ENCODE results near the gene TCEAL4.
"Not testable (repeated sequence)": the region's sequence is repeated elsewhere in the genome, so short reads cannot be mapped to it uniquely, and the experiment has no call there.

Gene TCEAL4

GRCh38 chrX:103586659-103587058, 1.3 kb downstream of the TCEAL4 start:
- no peaks in the 10 kb centered on the region for H3K9me2 ChIP-seq (replicated peaks; ENCODE audit: low read depth, low read length)
- no peaks in the 10 kb centered on the region for H3K9me3 ChIP-seq (ENCODE audit: insufficient read depth, low read depth, low read length)
- peaks cover 12% of the 10 kb centered on the region for H3K4me1 ChIP-seq (ENCODE audit: insufficient read depth, low read length, poor library complexity, severe bottlenecking)
- H3K4me2 ChIP-seq (ENCODE audit: low read depth, low read length, poor library complexity, severe bottlenecking): peak overlapping the region; percentile 80
- no peak for TF ChIP-seq EZH2phosphoT487 (IDR thresholded peaks at IDR 0.05; ENCODE audit: borderline replicate concordance)
- TF ChIP-seq, protein P1, sequence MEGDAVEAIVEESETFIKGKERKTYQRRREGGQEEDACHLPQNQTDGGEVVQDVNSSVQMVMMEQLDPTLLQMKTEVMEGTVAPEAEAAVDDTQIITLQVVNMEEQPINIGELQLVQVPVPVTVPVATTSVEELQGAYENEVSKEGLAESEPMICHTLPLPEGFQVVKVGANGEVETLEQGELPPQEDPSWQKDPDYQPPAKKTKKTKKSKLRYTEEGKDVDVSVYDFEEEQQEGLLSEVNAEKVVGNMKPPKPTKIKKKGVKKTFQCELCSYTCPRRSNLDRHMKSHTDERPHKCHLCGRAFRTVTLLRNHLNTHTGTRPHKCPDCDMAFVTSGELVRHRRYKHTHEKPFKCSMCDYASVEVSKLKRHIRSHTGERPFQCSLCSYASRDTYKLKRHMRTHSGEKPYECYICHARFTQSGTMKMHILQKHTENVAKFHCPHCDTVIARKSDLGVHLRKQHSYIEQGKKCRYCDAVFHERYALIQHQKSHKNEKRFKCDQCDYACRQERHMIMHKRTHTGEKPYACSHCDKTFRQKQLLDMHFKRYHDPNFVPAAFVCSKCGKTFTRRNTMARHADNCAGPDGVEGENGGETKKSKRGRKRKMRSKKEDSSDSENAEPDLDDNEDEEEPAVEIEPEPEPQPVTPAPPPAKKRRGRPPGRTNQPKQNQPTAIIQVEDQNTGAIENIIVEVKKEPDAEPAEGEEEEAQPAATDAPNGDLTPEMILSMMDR (conservative IDR thresholded peaks at IDR 0.05; ENCODE audit: low read length): no peak
- peak overlapping the region; percentile 78 for H3K9ac ChIP-seq (ENCODE audit: low read depth, low read length, poor library complexity, severe bottlenecking)
- H2AFZ ChIP-seq (ENCODE audit: low read length): no peak overlapping the region
- H3F3A ChIP-seq (ENCODE audit: low read depth): no peaks in the 10 kb centered on the region
- peak overlapping the region; percentile 91 for H3K4me3 ChIP-seq (ENCODE audit: low read length, poor library complexity, severe bottlenecking)
- H3K36me3 ChIP-seq (ENCODE audit: insufficient read depth, low read length): no peaks in the 10 kb centered on the region
- H3K27me3 ChIP-seq (ENCODE audit: insufficient read depth, low read length, poor library complexity, severe bottlenecking): no peaks in the 10 kb centered on the region
- H3K79me2 ChIP-seq (ENCODE audit: insufficient read depth, low read length): no peaks in the 10 kb centered on the region; the same call in 1 of the 2 replicates
- no peaks in the 10 kb centered on the region for H4K20me1 ChIP-seq (ENCODE audit: insufficient read depth, low read length, poor library complexity, severe bottlenecking)

DNA sequence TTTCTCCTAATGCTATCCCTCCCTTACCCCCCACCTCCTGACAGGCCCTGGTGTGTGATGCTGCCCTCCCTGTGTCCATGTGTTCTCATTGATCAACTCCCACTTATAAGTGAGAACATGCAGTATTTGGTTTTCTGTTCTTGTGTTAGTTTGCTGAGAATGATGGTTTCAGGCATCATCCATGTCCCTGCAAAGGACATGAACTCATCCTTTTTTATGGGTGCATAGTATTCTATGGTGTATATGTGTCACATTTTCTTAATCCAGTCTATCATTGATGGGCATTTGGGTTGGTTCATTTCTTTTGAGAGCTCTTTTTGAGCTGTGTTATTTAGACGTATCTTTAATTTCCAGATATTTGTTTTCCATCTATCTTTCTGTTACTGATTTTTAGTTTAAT, 7.0 kb downstream of the TCEAL4 start:
- not testable (repeated sequence) for H3K9ac ChIP-seq (ENCODE audit: low read depth, low read length, poor library complexity, severe bottlenecking); H3K27me3 ChIP-seq (ENCODE audit: insufficient read depth, low read length, poor library complexity, severe bottlenecking); H3F3A ChIP-seq (ENCODE audit: low read depth); H3K36me3 ChIP-seq (ENCODE audit: insufficient read depth, low read length); H3K4me2 ChIP-seq (ENCODE audit: low read depth, low read length, poor library complexity, severe bottlenecking); H3K9me2 ChIP-seq (replicated peaks; ENCODE audit: low read depth, low read length); H3K4me3 ChIP-seq (ENCODE audit: low read length, poor library complexity, severe bottlenecking); H3K9me3 ChIP-seq (ENCODE audit: insufficient read depth, low read depth, low read length); H2AFZ ChIP-seq (ENCODE audit: low read length); H4K20me1 ChIP-seq (ENCODE audit: insufficient read depth, low read length, poor library complexity, severe bottlenecking); H3K4me1 ChIP-seq (ENCODE audit: insufficient read depth, low read length, poor library complexity, severe bottlenecking); H3K79me2 ChIP-seq (ENCODE audit: insufficient read depth, low read length)

GRCh38 chrX:103595202-103595601, 9.9 kb downstream of the TCEAL4 start:
- H3K79me2 ChIP-seq (ENCODE audit: insufficient read depth, low read length); H3F3A ChIP-seq (ENCODE audit: low read depth); H3K4me2 ChIP-seq (ENCODE audit: low read depth, low read length, poor library complexity, severe bottlenecking); H3K27me3 ChIP-seq (ENCODE audit: insufficient read depth, low read length, poor library complexity, severe bottlenecking); H4K20me1 ChIP-seq (ENCODE audit: insufficient read depth, low read length, poor library complexity, severe bottlenecking); H3K9me3 ChIP-seq (ENCODE audit: insufficient read depth, low read depth, low read length); H3K9ac ChIP-seq (ENCODE audit: low read depth, low read length, poor library complexity, severe bottlenecking); H3K9me2 ChIP-seq (replicated peaks; ENCODE audit: low read depth, low read length); H3K4me1 ChIP-seq (ENCODE audit: insufficient read depth, low read length, poor library complexity, severe bottlenecking); H3K4me3 ChIP-seq (ENCODE audit: low read length, poor library complexity, severe bottlenecking); H3K36me3 ChIP-seq (ENCODE audit: insufficient read depth, low read length); H2AFZ ChIP-seq (ENCODE audit: low read length): not testable (repeated sequence)

- Histone ChIP-seq H3K79me2 (ENCODE audit: insufficient read depth, low read length) (no peaks in the 10 kb centered on the region), H3K36me3 (ENCODE audit: insufficient read depth, low read length) (no peaks in the 10 kb centered on the region), H2AFZ (ENCODE audit: low read length) (peak within 1 kb of the TSS; percentile 83), H4K20me1 (ENCODE audit: insufficient read depth, low read length, poor library complexity, severe bottlenecking) (no peaks in the 10 kb centered on the region), H3K27me3 (ENCODE audit: insufficient read depth, low read length, poor library complexity, severe bottlenecking) (no peaks in the 10 kb centered on the region), H3K4me2 (ENCODE audit: low read depth, low read length, poor library complexity, severe bottlenecking) (peak within 1 kb of the TSS; percentile 68), H3K9me3 (ENCODE audit: insufficient read depth, low read depth, low read length) (no peaks in the 10 kb centered on the region), H3F3A (ENCODE audit: low read depth) (no peaks in the 10 kb centered on the region), H3K4me3 (ENCODE audit: low read length, poor library complexity, severe bottlenecking) (peak within 1 kb of the TSS; percentile 77), H3K9ac (ENCODE audit: low read depth, low read length, poor library complexity, severe bottlenecking) (peak within 1 kb of the TSS; percentile 72), H3K9me2 (replicated peaks; ENCODE audit: low read depth, low read length) (no peaks in the 10 kb centered on the region), H3K4me1 (ENCODE audit: insufficient read depth, low read length, poor library complexity, severe bottlenecking) (no peaks in the 10 kb centered on the region)
- TF ChIP-seq EZH2phosphoT487 (IDR thresholded peaks at IDR 0.05; ENCODE audit: borderline replicate concordance): no peak
- TF ChIP-seq, protein P1 (conservative IDR thresholded peaks at IDR 0.05; ENCODE audit: low read length): no peak
Measured at GRCh38 chrX:103607364-103608305, 22.3 kb downstream of the TCEAL4 start, which contains the start of gene TCEAL3. Gene TCEAL3 (plus strand): TSS chrX:103607963. CDS start chrX:103609065, 1,102 bp downstream.

All from Loucy (cell line).